ENCODE results near the gene SLIT3.

Gene SLIT3

GRCh38 chr5:168737066-168737465 is 563.9 kb downstream of the SLIT3 start:
- Histone ChIP-seq H3K4me2 (ENCODE audit: low read depth, low read length, poor library complexity, severe bottlenecking) (no peak overlapping the region), H2AFZ (ENCODE audit: low read length) (no peak overlapping the region), H3K79me2 (ENCODE audit: insufficient read depth, low read length) (no peaks in the 10 kb centered on the region), H3K9me2 (replicated peaks; ENCODE audit: low read depth, low read length) (no peaks in the 10 kb centered on the region), H3K27me3 (ENCODE audit: insufficient read depth, low read length, poor library complexity, severe bottlenecking) (no peaks in the 10 kb centered on the region), H3F3A (ENCODE audit: low read depth) (no peaks in the 10 kb centered on the region), H3K9ac (ENCODE audit: low read depth, low read length, poor library complexity, severe bottlenecking) (no peak overlapping the region), H3K4me1 (ENCODE audit: insufficient read depth, low read length, poor library complexity, severe bottlenecking) (peaks cover 5% of the 10 kb centered on the region), H4K20me1 (ENCODE audit: insufficient read depth, low read length, poor library complexity, severe bottlenecking) (no peaks in the 10 kb centered on the region), H3K36me3 (ENCODE audit: insufficient read depth, low read length) (no peaks in the 10 kb centered on the region), H3K9me3 (ENCODE audit: insufficient read depth, low read depth, low read length) (no peaks in the 10 kb centered on the region), H3K4me3 (ENCODE audit: low read length, poor library complexity, severe bottlenecking) (no peak overlapping the region)
- TF ChIP-seq EZH2phosphoT487 (IDR thresholded peaks at IDR 0.05; ENCODE audit: borderline replicate concordance) (no peak), CTCF (conservative IDR thresholded peaks at IDR 0.05; ENCODE audit: low read length) (no peak)

DNA sequence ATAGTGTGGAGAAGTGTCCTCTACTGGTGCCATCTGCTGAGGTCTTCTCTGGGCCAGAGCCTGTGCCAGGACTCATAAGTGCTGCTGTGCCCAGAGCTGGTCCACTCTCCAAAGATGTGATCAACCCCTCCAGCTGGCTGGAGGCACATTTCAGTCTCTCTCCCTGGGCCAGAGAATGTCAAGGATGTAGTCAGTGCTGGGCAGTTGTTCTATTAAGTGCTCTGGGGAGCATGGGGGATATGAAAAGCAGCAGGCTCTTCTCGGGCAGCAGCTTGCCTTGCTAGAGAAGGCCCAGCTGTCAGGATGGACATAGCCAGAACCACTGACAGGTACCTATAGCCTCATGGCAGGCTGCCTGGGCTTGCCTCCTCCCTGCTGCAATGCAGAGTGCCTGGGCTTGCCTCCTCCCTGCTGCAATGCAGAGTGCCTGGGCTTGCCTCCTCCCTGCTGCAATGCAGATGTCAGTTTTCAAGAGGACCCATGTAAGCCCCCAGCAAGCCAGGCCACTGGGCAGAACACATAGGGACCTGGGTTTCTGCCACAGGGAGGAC is 564.6 kb downstream of the SLIT3 start:
- no peaks in the 10 kb centered on the region for H3F3A ChIP-seq (ENCODE audit: low read depth)
- H3K9ac ChIP-seq (ENCODE audit: low read depth, low read length, poor library complexity, severe bottlenecking): no peak overlapping the region
- no peaks in the 10 kb centered on the region for H3K79me2 ChIP-seq (ENCODE audit: insufficient read depth, low read length)
- no peaks in the 10 kb centered on the region for H3K9me3 ChIP-seq (ENCODE audit: insufficient read depth, low read depth, low read length)
- H3K36me3 ChIP-seq (ENCODE audit: insufficient read depth, low read length): no peaks in the 10 kb centered on the region
- H3K27me3 ChIP-seq (ENCODE audit: insufficient read depth, low read length, poor library complexity, severe bottlenecking): no peaks in the 10 kb centered on the region
- no peak overlapping the region for H3K4me3 ChIP-seq (ENCODE audit: low read length, poor library complexity, severe bottlenecking)
- TF ChIP-seq EZH2phosphoT487 (IDR thresholded peaks at IDR 0.05; ENCODE audit: borderline replicate concordance) (no peak), CTCF (conservative IDR thresholded peaks at IDR 0.05; ENCODE audit: low read length) (no peak)
- no peaks in the 10 kb centered on the region for H4K20me1 ChIP-seq (ENCODE audit: insufficient read depth, low read length, poor library complexity, severe bottlenecking)
- H2AFZ ChIP-seq (ENCODE audit: low read length): no peak overlapping the region
- H3K4me2 ChIP-seq (ENCODE audit: low read depth, low read length, poor library complexity, severe bottlenecking): no peak overlapping the region
- no peaks in the 10 kb centered on the region for H3K9me2 ChIP-seq (replicated peaks; ENCODE audit: low read depth, low read length)
- peaks cover 5% of the 10 kb centered on the region for H3K4me1 ChIP-seq (ENCODE audit: insufficient read depth, low read length, poor library complexity, severe bottlenecking)

GRCh38 chr5:168734620-168735300 is 566.2 kb downstream of the SLIT3 start:
- Histone ChIP-seq H3F3A (ENCODE audit: low read depth) (no peaks in the 10 kb centered on the region), H3K4me3 (ENCODE audit: low read length, poor library complexity, severe bottlenecking) (no peak overlapping the region), H3K9me3 (ENCODE audit: insufficient read depth, low read depth, low read length) (no peaks in the 10 kb centered on the region), H3K27me3 (ENCODE audit: insufficient read depth, low read length, poor library complexity, severe bottlenecking) (no peaks in the 10 kb centered on the region), H4K20me1 (ENCODE audit: insufficient read depth, low read length, poor library complexity, severe bottlenecking) (no peaks in the 10 kb centered on the region), H3K9ac (ENCODE audit: low read depth, low read length, poor library complexity, severe bottlenecking) (no peak overlapping the region), H2AFZ (ENCODE audit: low read length) (no peak overlapping the region; the same call in 1 of the 2 replicates), H3K36me3 (ENCODE audit: insufficient read depth, low read length) (no peaks in the 10 kb centered on the region), H3K79me2 (ENCODE audit: insufficient read depth, low read length) (no peaks in the 10 kb centered on the region), H3K4me1 (ENCODE audit: insufficient read depth, low read length, poor library complexity, severe bottlenecking) (peaks cover 5% of the 10 kb centered on the region), H3K9me2 (replicated peaks; ENCODE audit: low read depth, low read length) (no peaks in the 10 kb centered on the region), H3K4me2 (ENCODE audit: low read depth, low read length, poor library complexity, severe bottlenecking) (no peak overlapping the region)
- no peak for TF ChIP-seq CTCF (conservative IDR thresholded peaks at IDR 0.05; ENCODE audit: low read length)

Data from Loucy (cell line).